ENCODE measurements around the gene NUP98.

GRCh38 chr11:3809624-3809928 lies 12.2 kb upstream of the NUP98 start:
- no peak for TF ChIP-seq BRCA1 (IDR thresholded peaks at IDR 0.05; ENCODE audit: low read depth, low read length)
- no peak for TF ChIP-seq REST (IDR thresholded peaks at IDR 0.05; ENCODE audit: low read depth, low read length)
- TF ChIP-seq TCF7 (IDR thresholded peaks at IDR 0.05; ENCODE audit: borderline replicate concordance) = no peak
- no peak for TF ChIP-seq POLR2A (IDR thresholded peaks at IDR 0.05; ENCODE audit: low read depth, low read length)
- TF ChIP-seq ESRRA (IDR thresholded peaks at IDR 0.05; ENCODE audit: low read length) = no peak

Measured in GM12878 (cell line).